SK-N-SH (cell line): Measurements from ENCODE around the gene HLF. TPM values are rescaled to one million over a fixed set of nuclear protein-coding genes. Genes with fewer than 3 reads are reported as not detected.

Experiments used
- CTCF ChIA-PET: fragments of 300-600, 350-600 bp; formaldehyde crosslinking; extraction: SDS; loops from one replicate; lab custom pipeline; 2021; lab: Yijun Ruan, JAX
- POLR2A ChIA-PET: fragments of 350-600 bp; sonication (Branson Sonifier 250); formaldehyde crosslinking; extraction: SDS; loops from one replicate; lab custom pipeline; 2020; ENCODE audit warnings: antibody characterized with exemption, inconsistent platforms; lab: Yijun Ruan, JAX
- DNase-seq: peaks from one replicate; pipeline ENCODE4 v3.0.0; 2012
- H2AFZ ChIP-seq: fragments of 200-600 bp; sonication (generic); 2 replicates; pipeline ENCODE4 v1.8.1; 2016; ENCODE audit warnings: antibody characterized with exemption, mild to moderate bottlenecking, low read depth
- H3F3A ChIP-seq: fragments of 200-600 bp; sonication (generic); replicated peaks from 2 replicates; pipeline ENCODE3; 2016; ENCODE audit warnings: antibody characterized with exemption, mild to moderate bottlenecking; ENCODE audit not compliant: insufficient read depth
- H3K27ac ChIP-seq, 2 experiments: fragments of 200-500 bp in 1 of 2; fragments of 200-600 bp in 1 of 2; sonication (Bioruptor generic) in 1 of 2; sonication (generic), shearing (Covaris generic) in 1 of 2; 2 replicates each; pipeline versions ENCODE4 v1.5.1 to v1.6.1; 2014 to 2016; ENCODE audit warnings: low read depth in 2 of 2, inconsistent platforms in 1 of 2, low read length in 1 of 2, mild to moderate bottlenecking in 1 of 2, mixed read lengths in 1 of 2
- H3K27me3 ChIP-seq: fragments of 200-600 bp; sonication (generic), shearing (Covaris generic); 2 replicates; pipeline ENCODE4 v1.6.1; 2016; ENCODE audit warnings: mixed run types; ENCODE audit not compliant: insufficient read depth
- H3K36me3 ChIP-seq, 2 experiments: fragments of 200-500 bp in 1 of 2; fragments of 200-600 bp in 1 of 2; sonication (Bioruptor generic) in 1 of 2; sonication (generic) in 1 of 2; replicated peaks in 1 of 2; 2 replicates each; pipeline versions ENCODE3 to v1.5.1; 2014 to 2016; ENCODE audit warnings: low read length in 1 of 2, mild to moderate bottlenecking in 1 of 2; ENCODE audit not compliant: insufficient read depth in 2 of 2, control insufficient read depth in 1 of 2
- H3K4me1 ChIP-seq, 2 experiments: fragments of 200-500 bp in 1 of 2; fragments of 200-600 bp in 1 of 2; sonication (Bioruptor generic) in 1 of 2; sonication (generic), shearing (Covaris generic) in 1 of 2; 2 replicates each; pipeline versions ENCODE4 v1.5.1 to v1.6.1; 2014 to 2016; ENCODE audit warnings: low read depth in 1 of 2, low read length in 1 of 2, mixed run types in 1 of 2; ENCODE audit not compliant: insufficient read depth in 2 of 2, control insufficient read depth in 1 of 2
- H3K4me2 ChIP-seq: fragments of 200-600 bp; sonication (generic), shearing (Covaris generic); 2 replicates; pipeline ENCODE4 v1.6.1; 2017; ENCODE audit warnings: mixed run types
- H3K4me3 ChIP-seq, 2 experiments: fragments of 200-500 bp in 1 of 2; fragments of 200-600 bp in 1 of 2; sonication (Bioruptor generic) in 1 of 2; sonication (generic), shearing (Covaris generic) in 1 of 2; 2 replicates each; pipeline versions ENCODE4 v1.5.1 to v1.8.1; 2014 to 2016; ENCODE audit warnings: low read depth in 2 of 2, inconsistent platforms in 1 of 2, low read length in 1 of 2, mild to moderate bottlenecking in 1 of 2, mixed read lengths in 1 of 2, moderate library complexity in 1 of 2
- H3K79me2 ChIP-seq: fragments of 200-600 bp; sonication (generic); 2 replicates; pipeline ENCODE4 v1.8.1; 2017; ENCODE audit warnings: mild to moderate bottlenecking; ENCODE audit not compliant: insufficient read depth
- H3K9ac ChIP-seq: fragments of 200-600 bp; sonication (generic); 2 replicates; pipeline ENCODE4 v1.6.1; 2017; ENCODE audit warnings: mixed run types
- H3K9me2 ChIP-seq: fragments of 200-600 bp; sonication (generic); 2 replicates; pipeline ENCODE4 v1.6.1; 2017; ENCODE audit warnings: mixed run types
- H3K9me3 ChIP-seq: fragments of 200-600 bp; sonication (generic); 2 replicates; pipeline ENCODE4 v1.6.1; 2017; ENCODE audit warnings: mixed run types, mild to moderate bottlenecking, moderate library complexity
- H4K20me1 ChIP-seq: fragments of 200-600 bp; sonication (generic); 2 replicates; pipeline ENCODE4 v1.6.1; 2017; ENCODE audit warnings: mild to moderate bottlenecking, mixed run types; ENCODE audit not compliant: insufficient read depth
- ELF1 ChIP-seq: IDR thresholded peaks from 2 replicates; pipeline ENCODE4 v1.4.0; 2012
- EP300 ChIP-seq, 2 experiments: IDR thresholded peaks; 2 replicates each; pipeline versions ENCODE4 v1.4.0 to v1.6.1; 2012; ENCODE audit warnings: borderline replicate concordance in 1 of 2, low read depth in 1 of 2, low read length in 1 of 2
- EZH2phosphoT487 ChIP-seq: fragments of 200-600 bp; sonication (generic); IDR thresholded peaks from 2 replicates; pipeline ENCODE4 v1.6.1; 2017; ENCODE audit warnings: low read depth, mixed run types, mild to moderate bottlenecking, antibody characterized with exemption, moderate library complexity, borderline replicate concordance
- FOXJ3 ChIP-seq: sonication (generic); formaldehyde crosslinking; IDR thresholded peaks from 2 replicates; pipeline ENCODE4 v1.5.1; 2020; ENCODE audit warnings: mild to moderate bottlenecking, missing genetic modification reagents
- GABPA ChIP-seq: IDR thresholded peaks from 2 replicates; pipeline ENCODE4 v1.4.0; 2012; ENCODE audit warnings: low read depth, mild to moderate bottlenecking
- NRF1 ChIP-seq: IDR thresholded peaks from 2 replicates; pipeline ENCODE4 v1.6.1; 2012; ENCODE audit warnings: low read depth, mild to moderate bottlenecking, low read length
- PBX3 ChIP-seq: IDR thresholded peaks from 2 replicates; pipeline ENCODE4; 2012
- POLR2AphosphoS5 ChIP-seq: IDR thresholded peaks from 2 replicates; pipeline ENCODE4 v1.6.1; 2012; ENCODE audit warnings: low read depth, low read length
- RAD21 ChIP-seq: IDR thresholded peaks from 2 replicates; pipeline ENCODE4 v1.6.1; 2012; ENCODE audit warnings: mild to moderate bottlenecking, low read length
- RFX5 ChIP-seq: IDR thresholded peaks from 2 replicates; pipeline ENCODE4 v1.6.1; 2012; ENCODE audit warnings: mild to moderate bottlenecking, improper control_type of control experiment, low read length
- RXRA ChIP-seq: IDR thresholded peaks from 2 replicates; pipeline ENCODE4 v1.4.0; 2012; ENCODE audit warnings: low read depth, mild to moderate bottlenecking, borderline replicate concordance
- TAF1 ChIP-seq: IDR thresholded peaks from 2 replicates; pipeline ENCODE4 v1.6.1; 2012; ENCODE audit warnings: low read depth, mild to moderate bottlenecking, low read length, moderate library complexity, borderline replicate concordance
- TCF12 ChIP-seq: IDR thresholded peaks from 2 replicates; pipeline ENCODE4 v1.4.0; 2012
- USF1 ChIP-seq: IDR thresholded peaks from 2 replicates; pipeline ENCODE4 v1.4.0; 2012; ENCODE audit warnings: low read depth, borderline replicate concordance
- YY1 ChIP-seq: IDR thresholded peaks from 2 replicates; pipeline ENCODE4 v1.4.0; 2012; ENCODE audit warnings: low read depth, mild to moderate bottlenecking
- WGBS: methylation state at CpG from one replicate; pipeline ENCODE4 v1.1.6; 2017; ENCODE audit warnings: low lambda C conversion rate; 5-methylcytosine and 5-hydroxymethylcytosine counted together
- polyA plus RNA-seq, 3 experiments: library from polyadenylated mRNA; depleted of rRNA; stranded (reverse); fragments of >200 nt; gene quantifications; 2 replicates each; pipeline ENCODE4 v1.2.3, GENCODE V29; 2012

HLF gene
- polyA plus RNA-seq, 1 of the 3 experiments (the other 2 are of a cell fraction) = 0.03 TPM

- Histone ChIP-seq H3K27ac (peak overlapping the region in 1 of 2 experiments; percentile 84; a peak in 2 of 4 replicates), H3K9ac (no peak overlapping the region), H3K9me3 (no peaks in the 10 kb centered on the region), H3K27me3 (no peaks in the 10 kb centered on the region), H3F3A (no peaks in the 10 kb centered on the region), H3K36me3 (no peaks in the 10 kb centered on the region), H3K79me2 (no peaks in the 10 kb centered on the region), H3K4me3 (no peak overlapping the region), H3K4me2 (no peak overlapping the region), H4K20me1 (no peaks in the 10 kb centered on the region), H3K9me2 (no peaks in the 10 kb centered on the region), H3K4me1 (peaks cover 7 to 30% of the 10 kb centered on the region in 2 experiments; a peak in 3 of 4 replicates), H2AFZ (no peak overlapping the region)
- DNase-seq = no peak
- 69% methylated on average over 7 of the region's 7 CpGs for WGBS
- TF ChIP-seq POLR2AphosphoS5 (no peak), RXRA (no peak), RAD21 (no peak), USF1 (no peak), TAF1 (no peak), RFX5 (no peak), GABPA (no peak), PBX3 (no peak), EZH2phosphoT487 (no peak)
- POLR2A ChIA-PET = interaction anchor here (0.6 to 1.7 kb wide), 3 partner anchors 9 to 36 kb away, joined by 3 to 6 read pairs (median 3); no protein-coding TSS in a partner anchor
- CTCF ChIA-PET = interaction anchor here (0.9 to 2.6 kb wide), 11 partner anchors 9 to 281 kb away, joined by 3 to 11 read pairs (median 4); partner anchors contain the start of gene HLF
Observed at GRCh38 chr17:55274355-55275255, 9.8 kb downstream of the HLF start.

- TF ChIP-seq EP300 (IDR thresholded peaks at IDR 0.05; ENCODE audit: borderline replicate concordance in 1 of 2, low read depth in 1 of 2, low read length in 1 of 2) = no peak
- TF ChIP-seq FOXJ3 (CRISPR knock-in tag) = no peak
- no peak for TF ChIP-seq NRF1
- no peak for TF ChIP-seq ELF1
- TF ChIP-seq TCF12 = no peak
- TF ChIP-seq RFX5 = no peak
- no peak for TF ChIP-seq TAF1
- no peak for TF ChIP-seq YY1
- POLR2A ChIA-PET = no interaction called here
Observed at GRCh38 chr17:55275894-55276804, 11.4 kb downstream of the HLF start.

More at GRCh38 chr17:55275894-55276804, 11.4 kb downstream of the HLF start:
- WGBS = 56% methylated on average over 7 of the region's 7 CpGs
- Histone ChIP-seq H3K9me3 (no peaks in the 10 kb centered on the region), H3K27me3 (no peaks in the 10 kb centered on the region), H2AFZ (no peak overlapping the region), H3K36me3 (no peaks in the 10 kb centered on the region), H3F3A (no peaks in the 10 kb centered on the region), H3K4me1 (peaks cover 7 to 30% of the 10 kb centered on the region in 2 experiments; a peak in 3 of 4 replicates), H3K27ac (no peak overlapping the region), H3K4me2 (no peak overlapping the region), H3K9me2 (no peaks in the 10 kb centered on the region), H3K4me3 (no peak overlapping the region), H4K20me1 (no peaks in the 10 kb centered on the region), H3K79me2 (no peaks in the 10 kb centered on the region), H3K9ac (no peak overlapping the region)
- no peak for DNase-seq
- CTCF ChIA-PET = interaction anchor here (0.6 to 1.1 kb wide), 3 partner anchors 17 to 28 kb away, joined by 3 read pairs; no protein-coding TSS in a partner anchor
